HUES6 (cell line): ENCODE results near the gene APMAP.

ENCODE experiments used
- H3K27ac ChIP-seq: 2 replicates; pipeline ENCODE4 v1.7.0; 2013; ENCODE audit warnings: low read depth, mild to moderate bottlenecking, low read length, inconsistent platforms
- H3K27me3 ChIP-seq: 2 replicates; pipeline ENCODE4 v1.6.1; 2013; ENCODE audit warnings: low read length; ENCODE audit not compliant: control insufficient read depth, insufficient read depth
- H3K36me3 ChIP-seq: 2 replicates; pipeline ENCODE4 v1.6.1; 2013; ENCODE audit warnings: low read length; ENCODE audit not compliant: control insufficient read depth, insufficient read depth
- H3K4me1 ChIP-seq: 2 replicates; pipeline ENCODE4 v1.6.1; 2013; ENCODE audit warnings: low read length; ENCODE audit not compliant: control insufficient read depth, insufficient read depth
- H3K4me3 ChIP-seq: 2 replicates; pipeline ENCODE4 v1.5.1; 2013; ENCODE audit warnings: low read depth, low read length
- H3K9ac ChIP-seq: one replicate; pipeline ENCODE4 v1.6.1; 2013; ENCODE audit warnings: mild to moderate bottlenecking, low read length
- H3K9me3 ChIP-seq: 2 replicates; pipeline ENCODE4 v1.6.1; 2013; ENCODE audit warnings: low read depth, low read length; ENCODE audit not compliant: control insufficient read depth, insufficient read depth

Gene APMAP

DNA sequence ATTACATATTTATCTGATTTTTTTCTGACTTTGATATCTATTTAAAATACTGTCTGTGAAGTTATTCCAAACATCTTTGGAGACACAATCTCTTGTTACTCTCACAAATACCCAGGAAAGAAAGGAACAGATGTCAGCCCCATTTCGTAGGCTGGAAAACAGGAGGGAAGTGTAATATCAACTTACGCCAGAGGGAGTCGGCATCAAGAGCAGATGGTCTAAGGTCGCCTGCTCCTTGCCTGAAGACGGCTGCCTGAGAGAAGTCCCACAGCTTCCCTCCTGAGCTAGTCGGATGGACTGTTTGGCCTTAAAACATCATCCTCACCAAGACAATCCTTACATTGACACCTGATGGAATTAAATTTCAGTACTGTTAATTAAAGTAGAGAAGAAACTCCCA lies 30.0 kb downstream of the APMAP start:
- H3K9me3 ChIP-seq: no peaks in the 10 kb centered on the region

GRCh38 chr20:24962182-24962492 lies 30.4 kb downstream of the APMAP start:
- no peaks in the 10 kb centered on the region for H3K4me1 ChIP-seq
- H3K4me3 ChIP-seq: no peak overlapping the region
- H3K9me3 ChIP-seq: no peaks in the 10 kb centered on the region
- peaks cover 59% of the 10 kb centered on the region for H3K36me3 ChIP-seq
- no peaks in the 10 kb centered on the region for H3K27me3 ChIP-seq
- no peak overlapping the region for H3K27ac ChIP-seq
- no peak overlapping the region for H3K9ac ChIP-seq

More for the DNA sequence above, 30.0 kb downstream of the APMAP start:
- H3K4me3 ChIP-seq: no peak overlapping the region
- no peaks in the 10 kb centered on the region for H3K27me3 ChIP-seq
- peaks cover 63% of the 10 kb centered on the region for H3K36me3 ChIP-seq
- no peak overlapping the region for H3K27ac ChIP-seq
- H3K9ac ChIP-seq: no peak overlapping the region
- no peaks in the 10 kb centered on the region for H3K4me1 ChIP-seq

GRCh38 chr20:24961384-24962181 lies 31.0 kb downstream of the APMAP start:
- Histone ChIP-seq H3K4me1 (no peaks in the 10 kb centered on the region), H3K27ac (no peak overlapping the region), H3K9me3 (no peaks in the 10 kb centered on the region), H3K36me3 (peaks cover 56% of the 10 kb centered on the region), H3K27me3 (no peaks in the 10 kb centered on the region), H3K9ac (no peak overlapping the region), H3K4me3 (no peak overlapping the region)

- Histone ChIP-seq H3K27ac (no peak overlapping the region), H3K9ac (no peak overlapping the region), H3K27me3 (no peaks in the 10 kb centered on the region), H3K9me3 (no peaks in the 10 kb centered on the region), H3K36me3 (peaks cover 50% of the 10 kb centered on the region), H3K4me3 (no peak overlapping the region), H3K4me1 (no peaks in the 10 kb centered on the region)
Observed at GRCh38 chr20:24960861-24961260, 31.7 kb downstream of the APMAP start.

- Histone ChIP-seq H3K9me3 (no peaks in the 10 kb centered on the region), H3K27ac (no peak overlapping the region), H3K36me3 (peaks cover 48% of the 10 kb centered on the region), H3K4me3 (no peak overlapping the region), H3K27me3 (no peaks in the 10 kb centered on the region), H3K9ac (no peak overlapping the region), H3K4me1 (no peaks in the 10 kb centered on the region)
Observed at GRCh38 chr20:24960302-24960801, 32.2 kb downstream of the APMAP start.

GRCh38 chr20:24959591-24960301 lies 32.8 kb downstream of the APMAP start:
- Histone ChIP-seq H3K9me3 (no peaks in the 10 kb centered on the region), H3K4me3 (no peak overlapping the region), H3K27me3 (no peaks in the 10 kb centered on the region), H3K9ac (no peak overlapping the region), H3K36me3 (peaks cover 46% of the 10 kb centered on the region), H3K4me1 (no peaks in the 10 kb centered on the region), H3K27ac (no peak overlapping the region)

- Histone ChIP-seq H3K36me3 (peaks cover 38% of the 10 kb centered on the region), H3K4me1 (peaks cover 2% of the 10 kb centered on the region; the same call in 1 of the 2 replicates), H3K9ac (no peak overlapping the region), H3K4me3 (no peak overlapping the region), H3K27me3 (no peaks in the 10 kb centered on the region), H3K9me3 (no peaks in the 10 kb centered on the region), H3K27ac (no peak overlapping the region)
Observed at GRCh38 chr20:24958506-24959385, 33.8 kb downstream of the APMAP start.

- peaks cover 25% of the 10 kb centered on the region for H3K36me3 ChIP-seq
- H3K9me3 ChIP-seq: no peaks in the 10 kb centered on the region
- peaks cover 2% of the 10 kb centered on the region; the same call in 1 of the 2 replicates for H3K4me1 ChIP-seq
Observed at GRCh38 chr20:24957326-24958016, 35.1 kb downstream of the APMAP start.

DNA sequence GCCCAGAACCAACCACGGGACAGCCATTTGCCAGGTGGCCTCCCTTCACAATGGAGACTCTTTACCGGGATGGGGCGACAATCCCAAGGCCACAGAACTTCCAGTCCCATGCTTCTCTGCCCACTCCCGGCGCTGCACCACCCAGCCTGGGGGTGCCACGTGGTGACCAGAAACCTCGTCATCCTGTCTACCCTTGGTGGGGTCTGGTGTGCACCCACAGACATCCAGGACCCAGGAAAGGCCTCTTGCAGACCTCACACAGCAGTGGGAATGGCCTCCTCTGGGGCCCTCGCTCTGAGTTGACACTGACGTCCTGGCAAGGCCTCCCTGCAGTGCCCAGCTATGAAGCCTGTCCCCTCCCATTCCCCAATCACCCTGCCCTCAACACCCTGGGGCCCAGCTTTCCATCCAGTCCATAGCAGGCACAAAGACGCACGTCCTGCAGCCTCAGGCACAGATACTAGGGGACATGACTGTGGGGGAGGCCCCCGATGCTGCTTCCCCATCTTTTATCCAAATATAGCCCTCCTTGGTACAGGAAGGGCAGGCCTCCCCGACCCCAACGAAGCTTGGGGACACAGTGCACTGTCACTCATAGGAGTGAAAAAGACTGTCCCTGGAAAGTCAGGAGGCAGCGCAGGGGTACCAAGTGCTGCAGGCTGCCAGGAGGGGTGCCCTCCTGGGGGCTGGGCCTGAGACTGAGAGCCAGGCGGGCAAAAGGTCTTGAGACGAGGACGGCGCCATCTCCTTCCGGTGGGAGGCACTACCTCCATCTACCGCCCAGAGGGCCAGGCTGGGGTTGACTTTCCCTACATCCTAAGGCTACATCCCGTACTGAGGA lies 36.3 kb downstream of the APMAP start:
- H3K9ac ChIP-seq: no peak overlapping the region
- peaks cover 18% of the 10 kb centered on the region for H3K36me3 ChIP-seq
- no peaks in the 10 kb centered on the region for H3K27me3 ChIP-seq
- no peak overlapping the region for H3K27ac ChIP-seq
- H3K9me3 ChIP-seq: no peaks in the 10 kb centered on the region
- no peak overlapping the region for H3K4me3 ChIP-seq
- H3K4me1 ChIP-seq: peaks cover 2% of the 10 kb centered on the region; the same call in 1 of the 2 replicates

More at GRCh38 chr20:24957326-24958016, 35.1 kb downstream of the APMAP start:
- Histone ChIP-seq H3K27me3 (no peaks in the 10 kb centered on the region), H3K27ac (no peak overlapping the region), H3K9ac (no peak overlapping the region), H3K4me3 (no peak overlapping the region)

GRCh38 chr20:24955045-24955444 lies 37.5 kb downstream of the APMAP start:
- Histone ChIP-seq H3K9ac (no peak overlapping the region), H3K27ac (no peak overlapping the region), H3K27me3 (no peaks in the 10 kb centered on the region)

More at GRCh38 chr20:24955045-24955444, 37.5 kb downstream of the APMAP start:
- Histone ChIP-seq H3K4me1 (peaks cover 2% of the 10 kb centered on the region; the same call in 1 of the 2 replicates), H3K4me3 (no peak overlapping the region), H3K36me3 (peaks cover 11% of the 10 kb centered on the region), H3K9me3 (no peaks in the 10 kb centered on the region)
